Aorta (tissue), 4 donors: ENCODE results near the gene ARHGAP44. TPM values are rescaled to one million over a fixed set of nuclear protein-coding genes. Genes with fewer than 3 reads are reported as not detected.

Experiments used
- microRNA-seq, 2 donors: library from miRNA; unstranded; fragments of <30 nt; microRNA quantifications; one replicate each; pipeline ENCODE4 v1.2.0, GENCODE V29; 2020
- polyA plus RNA-seq, 2 donors: library from polyadenylated mRNA; stranded (reverse); fragments of 200-250 nt; gene quantifications; one replicate each; pipeline ENCODE4 v1.2.3, GENCODE V29; 2013
- total RNA-seq, 2 donors: library from RNA; stranded (reverse); fragmentation: NEBNext Ultra II Directional; extraction: Animal tissue kit (Norgen Biotek cat#: 25700); gene quantifications; one replicate each; pipeline ENCODE4 v1.2.1, GENCODE V29; 2021
- donor health status: healthy with polysubstance abuse.
- donor health status: Bipolar disorder and iron deficiency.
- donor health status: DM: no; HTN: no; CAD: no.
- donor health status: DM: yes; HTN: yes; CAD: no.

Gene ARHGAP44
- total and polyA plus RNA-seq, 4 donors = 4.3 to 16.8 (median 10.0) TPM

Small RNA genes lying within 50 kb of the gene (microRNA-seq; reads per million reads assigned to microRNA genes)
- 0 reads per million in 2 donors for gene MIR1269B

Other genes starting within 250 kb of the ARHGAP44 start
- 100 to 1,000 TPM in 1 of 2 donors, 10 to 100 TPM in 1; 91.6 to 251 TPM for gene MYOCD, start 123.6 kb upstream of the ARHGAP44 start, total RNA-seq
- 10 to 100 TPM; 24.8 to 31.2 TPM for gene MYOCD, start 123.6 kb upstream of the ARHGAP44 start, polyA plus RNA-seq
- 10 to 100 TPM; 29.2 to 47.5 TPM for gene ELAC2, start 228.5 kb downstream of the ARHGAP44 start, total RNA-seq
- 10 to 100 TPM; 10.8 to 53.8 TPM for gene ELAC2, start 228.5 kb downstream of the ARHGAP44 start, polyA plus RNA-seq